GM18907 (cell line): ENCODE measurements around the gene KIRREL1.

Source experiments
- ATAC-seq: cut with Tn5 transposase; IDR thresholded peaks from one replicate; pipeline ENCODE4 v1.9.1; 2021; ENCODE audit warnings: mild to moderate bottlenecking, moderate library complexity; ENCODE audit not compliant: unreplicated experiment

KIRREL1 gene

DNA sequence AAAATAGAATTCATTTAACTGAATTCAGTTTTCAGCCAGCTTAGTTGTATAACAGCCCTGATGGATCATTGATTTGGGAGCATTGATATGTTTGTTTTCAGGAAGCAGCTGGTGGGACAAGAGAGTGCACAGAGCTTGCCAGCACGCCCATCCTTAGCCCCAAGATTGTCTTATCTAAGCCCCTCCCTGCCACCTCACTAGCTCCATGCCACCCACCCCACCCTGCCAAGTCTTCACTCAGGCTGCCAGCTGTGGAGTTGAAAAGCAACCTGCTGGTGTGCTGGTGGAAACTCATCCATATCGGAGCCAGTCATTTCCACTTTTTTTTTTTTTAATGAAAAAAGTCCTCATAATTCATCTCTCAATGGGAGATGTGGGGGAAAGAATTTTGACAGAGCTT lies 11.8 kb downstream of the KIRREL1 start:
- ATAC-seq, result no peak

DNA sequence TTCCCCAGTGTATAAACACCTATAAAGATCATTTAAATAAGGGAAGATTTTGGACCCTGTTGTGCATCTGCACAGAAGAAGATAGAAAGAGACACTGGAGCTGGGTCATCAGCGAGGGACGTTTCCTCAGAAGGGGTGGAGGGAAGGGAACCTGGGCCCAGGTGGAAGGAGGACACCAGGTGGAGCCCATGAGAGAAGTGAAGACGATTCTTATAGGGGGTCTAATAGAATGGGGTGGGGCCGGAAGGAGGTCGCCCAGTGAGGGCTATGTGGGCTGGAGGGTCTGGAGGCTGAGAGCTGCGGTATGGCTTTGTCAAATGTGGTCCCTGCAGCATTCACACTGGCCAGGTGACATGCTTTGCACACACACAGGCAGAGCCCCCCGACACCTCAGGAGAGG lies 13.7 kb downstream of the KIRREL1 start:
- no peak for ATAC-seq

DNA sequence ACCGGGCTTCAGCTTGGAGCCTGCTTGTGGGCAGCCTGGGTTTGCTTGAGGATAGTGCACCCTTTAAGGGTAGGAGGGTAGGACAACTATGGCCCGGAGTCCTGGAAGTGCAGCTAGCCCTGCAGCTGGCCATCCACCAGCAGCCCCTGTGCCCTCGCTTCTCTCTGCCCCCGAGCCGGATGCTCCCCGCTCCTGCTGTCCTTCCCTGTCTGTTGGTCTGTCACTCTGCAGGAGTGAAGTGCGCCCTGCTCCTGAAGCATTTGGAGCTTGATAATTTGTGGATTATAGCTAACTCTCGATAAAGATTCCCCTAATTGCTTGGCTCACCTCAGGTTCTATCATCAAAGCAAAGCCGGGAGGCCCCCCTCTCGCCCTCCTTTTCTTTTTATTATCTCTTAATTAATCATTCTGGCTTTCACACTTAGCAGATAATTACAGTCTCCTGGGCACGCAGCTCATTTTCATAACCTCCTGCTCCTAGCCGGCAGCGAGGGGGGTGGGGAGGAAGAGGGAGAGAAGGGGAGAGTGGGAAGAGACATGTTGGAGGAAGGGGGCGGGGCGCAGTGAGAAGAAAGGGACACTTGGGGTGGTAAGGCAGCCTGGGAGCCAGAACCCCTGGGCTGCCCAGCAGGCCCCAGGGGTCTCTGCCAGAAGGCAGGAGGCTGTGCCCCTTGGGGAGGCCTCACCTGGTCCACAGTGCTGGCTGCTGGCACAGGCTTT lies 14.4 kb downstream of the KIRREL1 start:
- no peak for ATAC-seq

DNA sequence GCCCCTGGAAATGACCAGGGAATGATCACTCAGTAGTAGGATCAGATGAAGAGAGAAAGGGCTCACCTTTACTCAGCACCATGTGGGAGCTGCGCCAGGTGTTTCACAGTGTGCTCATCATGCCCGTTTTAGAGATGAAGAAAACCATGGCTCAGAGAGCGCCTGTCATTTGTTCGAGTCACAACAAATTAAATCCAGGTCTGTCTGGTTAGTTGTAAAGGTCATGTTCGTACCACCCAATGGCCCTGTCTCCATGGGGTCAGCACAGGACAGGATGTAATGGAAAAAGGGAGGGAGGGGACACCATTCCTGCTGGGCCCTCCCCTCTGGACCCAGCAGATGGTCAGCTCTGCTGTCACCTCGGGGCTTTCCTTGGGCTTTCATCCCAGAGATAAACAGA lies 15.2 kb downstream of the KIRREL1 start:
- ATAC-seq, result no peak

DNA sequence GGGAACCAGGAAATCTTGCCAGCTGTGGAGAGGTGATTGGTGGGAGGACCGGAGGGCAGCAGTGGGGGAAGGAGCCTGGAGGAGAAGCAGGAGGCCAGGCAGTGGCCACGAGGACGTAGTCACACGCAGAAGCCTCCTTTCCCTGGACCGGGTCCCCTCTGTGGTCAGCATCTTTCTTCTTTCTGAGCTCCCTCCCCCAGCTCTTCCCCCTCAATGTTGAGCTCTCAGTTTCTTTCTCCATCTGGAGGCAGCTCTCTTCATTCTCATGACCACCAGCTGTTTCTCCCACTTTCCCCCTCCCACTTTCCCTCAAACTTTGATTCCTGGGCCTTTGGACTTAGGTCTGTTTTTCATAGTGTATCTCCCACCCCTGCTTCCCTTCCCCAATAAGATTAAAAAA lies 18.3 kb downstream of the KIRREL1 start:
- no peak for ATAC-seq

DNA sequence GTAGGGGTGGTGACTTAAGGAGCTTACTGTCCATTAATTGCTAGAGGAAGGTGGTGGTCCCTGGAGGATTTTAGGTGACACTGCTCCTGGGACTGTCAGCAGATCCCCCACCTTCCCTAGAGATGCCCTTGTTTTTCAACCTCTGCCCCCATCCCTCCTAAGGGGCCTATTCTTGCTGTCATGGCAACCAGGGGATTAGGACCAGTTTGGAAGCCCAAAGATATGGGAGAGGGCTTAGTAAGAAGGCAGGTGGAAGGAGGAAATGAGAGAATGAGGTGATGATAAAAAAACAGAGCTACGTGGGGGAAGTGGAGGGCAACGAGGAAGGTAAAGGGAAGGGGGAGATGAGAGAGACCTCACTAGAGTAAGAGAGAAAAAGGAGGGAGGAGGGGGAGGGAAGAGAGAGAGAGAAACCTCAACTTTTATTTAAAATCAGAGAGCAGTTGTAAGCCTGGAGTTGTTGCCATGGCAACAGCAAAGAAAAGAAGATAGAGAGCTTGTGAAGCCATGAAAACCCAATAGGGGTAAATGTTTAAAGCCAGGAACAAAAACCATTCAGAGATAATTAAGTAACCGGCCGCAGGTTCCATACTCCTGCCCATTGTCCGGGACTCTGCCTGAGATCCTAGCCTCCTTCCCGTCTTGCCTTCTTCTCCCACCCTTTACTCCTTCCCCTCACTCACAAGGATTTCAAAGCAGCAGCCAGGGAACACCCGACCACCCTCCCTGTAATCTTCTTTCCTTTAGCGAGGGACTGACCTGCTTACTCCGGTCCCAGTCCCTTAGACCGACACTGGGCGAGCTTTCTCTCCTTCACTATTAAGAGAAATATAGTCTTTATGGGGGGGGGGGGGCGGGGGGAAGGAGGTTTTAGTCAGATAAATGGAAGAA lies 20.6 kb downstream of the KIRREL1 start:
- no peak for ATAC-seq

DNA sequence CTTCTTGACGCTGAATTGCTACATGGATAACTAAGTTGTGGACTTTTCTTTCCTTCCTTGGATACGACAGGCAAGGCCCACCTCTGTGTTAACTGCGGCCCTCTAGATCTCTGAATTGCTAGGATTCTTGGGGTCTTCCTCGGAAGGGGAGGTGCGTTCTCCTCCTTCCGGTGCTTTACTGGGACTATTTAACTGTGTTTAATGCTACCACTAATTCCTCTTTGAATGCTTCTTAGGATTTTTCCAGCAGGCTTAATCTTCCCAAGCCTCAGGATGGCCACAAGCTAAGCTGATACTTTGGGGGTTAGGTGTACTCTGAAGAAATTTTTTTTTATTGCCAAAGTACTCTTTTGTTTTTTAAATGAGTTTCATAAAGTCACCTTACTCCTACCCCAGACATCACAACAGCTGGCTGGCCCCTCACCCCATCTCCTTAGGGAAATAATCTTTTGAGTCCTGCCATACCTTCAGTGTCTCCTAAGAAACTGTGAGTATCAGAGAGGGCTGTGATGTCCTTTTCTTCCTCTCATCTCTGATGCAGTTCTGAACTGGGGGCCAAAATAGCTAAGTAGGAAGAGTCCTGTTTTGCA lies 21.4 kb downstream of the KIRREL1 start:
- ATAC-seq, result no peak

DNA sequence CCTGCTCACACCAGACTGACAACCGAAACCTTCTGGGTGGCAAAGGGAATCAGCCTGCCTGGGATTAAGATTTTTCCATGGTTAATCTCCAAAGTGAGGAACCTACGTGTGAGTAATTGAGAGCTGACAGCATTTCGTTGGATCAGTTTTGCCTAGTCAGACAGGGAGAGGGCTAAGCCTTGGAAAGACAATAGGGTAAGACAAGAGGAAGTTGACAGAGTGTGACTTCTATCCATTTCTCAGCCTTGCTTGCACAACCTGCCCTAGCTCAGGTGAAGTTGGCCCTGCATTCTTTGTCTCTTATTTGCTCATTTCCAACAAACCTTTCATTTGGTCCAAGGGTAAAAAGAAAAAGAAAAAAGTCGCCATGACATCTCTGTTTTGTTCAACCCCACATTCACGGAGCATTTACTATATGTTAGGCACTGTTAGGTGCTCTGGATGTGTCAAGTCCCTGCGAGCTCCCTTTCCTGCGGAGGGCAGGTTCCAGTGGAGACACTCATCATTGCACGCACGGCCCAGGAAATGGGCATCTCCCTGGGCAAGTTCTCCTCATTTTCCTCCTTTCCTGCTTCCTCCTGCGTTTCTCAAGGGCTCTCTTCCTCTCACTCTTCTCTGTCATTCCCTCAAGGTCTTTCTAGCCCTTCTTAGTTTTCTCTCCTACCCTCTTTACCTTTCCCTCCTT lies 23.3 kb downstream of the KIRREL1 start:
- ATAC-seq, result no peak

DNA sequence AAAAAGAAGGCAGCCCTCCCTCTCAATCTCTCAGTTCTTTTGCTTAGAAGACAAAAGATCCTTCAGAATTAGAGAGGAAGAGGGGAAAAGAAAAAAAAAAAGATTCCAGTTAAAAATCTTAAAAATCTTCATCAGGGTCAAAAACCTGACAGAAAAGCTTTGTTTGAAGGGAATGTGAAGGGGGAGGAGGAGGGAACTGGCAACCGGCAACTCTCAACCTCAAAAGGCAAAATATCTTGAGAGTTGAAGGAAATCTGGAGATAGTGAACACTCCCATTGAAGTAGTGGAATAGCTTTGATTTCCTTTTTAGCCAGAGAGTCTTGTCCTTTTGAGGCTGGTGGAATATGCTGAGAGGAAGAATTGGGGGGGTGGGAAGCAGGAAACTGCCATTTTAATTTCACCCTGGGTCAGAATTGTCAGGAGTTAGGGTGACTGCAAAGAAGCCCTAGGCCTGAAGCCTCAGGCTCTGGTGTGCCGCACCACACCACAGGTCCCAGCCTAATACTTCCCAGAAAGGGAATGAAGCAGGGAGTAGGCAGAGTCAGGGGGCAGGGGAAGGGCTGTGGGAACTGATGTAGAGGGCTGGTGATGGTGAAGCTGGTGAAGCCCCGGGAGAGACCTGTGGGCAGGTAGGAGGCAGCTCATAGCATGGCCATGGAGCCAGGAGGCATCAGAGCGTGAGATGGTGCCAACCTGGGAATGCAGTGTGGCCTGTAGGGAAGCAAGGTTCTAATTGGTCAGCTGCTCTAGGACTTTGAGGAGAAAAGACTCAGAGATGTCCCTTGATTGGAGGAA lies 24.6 kb downstream of the KIRREL1 start:
- ATAC-seq, result no peak

DNA sequence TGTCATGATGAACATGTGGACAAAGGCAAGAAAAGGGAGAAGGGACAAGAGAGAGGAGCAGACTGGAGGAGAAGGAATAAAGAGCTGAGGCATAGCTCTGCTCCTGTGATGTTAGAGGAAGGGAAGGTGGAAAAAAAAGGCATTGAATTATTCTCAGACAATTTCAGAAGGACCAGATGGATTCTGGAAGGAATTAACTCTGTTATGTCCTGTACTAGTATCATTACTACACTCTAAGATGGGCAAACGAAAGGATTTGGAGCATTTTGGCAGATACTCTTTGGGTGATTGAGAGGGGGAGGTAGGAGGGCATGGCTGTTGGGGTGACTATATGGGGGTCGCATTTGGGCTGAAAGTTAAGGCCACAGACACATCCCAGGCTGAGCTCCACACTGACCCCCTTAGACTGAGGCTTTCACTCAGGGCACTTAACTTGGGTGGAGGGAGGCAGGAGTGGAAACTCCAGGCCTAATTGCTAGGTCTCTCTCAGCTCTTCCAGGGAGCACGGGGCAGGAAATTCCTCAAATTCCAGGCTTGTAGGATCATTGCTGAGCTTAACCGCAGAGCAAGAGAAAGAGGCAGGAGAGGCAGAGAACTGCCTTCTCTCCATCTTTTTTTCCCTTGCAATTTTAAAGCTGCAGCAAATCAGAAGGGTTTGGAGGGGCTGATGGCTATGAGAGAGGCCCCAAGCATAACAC lies 25.9 kb downstream of the KIRREL1 start:
- no peak for ATAC-seq

DNA sequence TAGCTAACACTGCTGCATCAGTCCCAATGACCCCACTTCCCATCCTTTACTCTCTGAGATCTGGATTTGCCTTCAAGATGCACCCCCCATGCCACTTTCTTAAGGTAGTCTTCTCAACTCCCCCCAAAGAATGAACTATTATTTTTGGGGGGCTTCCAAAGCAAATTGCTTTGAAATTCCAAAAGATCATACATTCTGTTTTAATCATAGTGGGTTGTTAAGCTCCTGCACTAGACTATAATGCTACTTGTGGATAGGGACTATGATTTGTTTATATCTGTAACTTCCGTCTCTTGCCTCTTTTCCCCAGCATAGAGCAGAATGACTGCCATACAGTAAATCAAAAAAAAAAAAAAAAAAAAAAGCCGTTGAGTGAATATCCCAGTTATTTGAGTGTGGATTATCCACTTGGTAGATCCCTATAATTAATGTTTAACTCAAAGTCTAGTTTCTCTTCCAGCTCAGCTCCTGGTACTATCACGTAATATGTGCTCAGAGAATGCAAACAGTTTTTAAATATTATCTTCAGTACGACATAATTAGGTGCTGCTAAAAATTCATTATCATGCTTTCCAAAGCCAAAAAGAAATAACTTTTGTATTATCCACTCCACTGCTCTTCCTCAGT lies 26.9 kb downstream of the KIRREL1 start:
- ATAC-seq, result no peak

DNA sequence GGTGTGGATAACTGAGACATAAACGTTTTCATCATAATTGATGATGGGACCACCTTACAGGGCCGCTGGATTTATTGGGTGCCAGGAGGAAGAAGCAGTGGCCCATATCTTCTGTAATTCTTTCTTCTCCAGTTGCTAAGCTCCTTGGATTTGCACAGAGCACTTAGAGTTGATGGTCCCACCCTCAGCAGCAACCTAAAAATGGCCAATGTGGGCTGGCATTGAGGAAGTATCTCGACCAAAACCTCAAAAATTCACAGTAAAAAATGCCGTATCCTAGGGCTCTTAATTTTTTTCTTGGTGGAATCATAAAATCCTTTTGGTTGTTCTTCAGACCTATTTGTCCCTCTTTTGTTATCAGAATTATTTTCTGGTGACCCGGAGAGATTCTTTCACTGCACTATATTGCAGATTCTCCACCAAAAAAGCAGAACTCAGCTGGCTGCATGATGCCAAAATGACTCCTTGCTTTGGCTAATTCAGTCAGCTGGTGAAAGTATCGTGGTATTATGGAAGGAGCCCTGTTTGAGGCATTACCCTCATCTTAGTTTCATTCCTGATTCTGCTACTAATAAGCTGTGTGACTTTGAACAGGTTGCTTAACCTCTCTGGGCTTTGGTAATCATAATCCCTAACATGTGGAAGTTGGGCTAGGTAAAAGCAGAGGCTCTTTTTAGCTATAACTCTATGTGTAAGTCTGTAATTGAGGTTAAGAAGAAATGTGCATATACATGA lies 27.6 kb downstream of the KIRREL1 start:
- no peak for ATAC-seq

DNA sequence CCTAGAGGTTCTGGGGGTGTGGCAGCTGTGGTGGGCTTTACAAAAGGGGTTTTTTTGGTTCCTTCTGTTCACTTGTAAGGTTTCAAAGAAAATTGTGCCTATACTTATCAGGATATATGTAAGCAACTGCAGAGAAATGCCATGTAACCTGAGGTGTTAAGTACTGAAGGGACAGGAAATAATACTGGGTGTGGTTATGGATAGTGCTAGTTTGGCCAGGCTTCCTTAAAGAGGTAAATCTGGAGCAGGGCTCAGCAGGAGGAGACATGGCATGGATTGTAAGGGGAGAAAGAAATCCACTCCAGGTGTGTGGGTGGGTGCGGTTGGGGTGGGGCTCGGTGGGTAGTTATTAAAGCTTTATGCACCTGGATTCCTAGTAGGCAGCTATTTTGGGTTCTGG lies 28.3 kb downstream of the KIRREL1 start:
- no peak for ATAC-seq

DNA sequence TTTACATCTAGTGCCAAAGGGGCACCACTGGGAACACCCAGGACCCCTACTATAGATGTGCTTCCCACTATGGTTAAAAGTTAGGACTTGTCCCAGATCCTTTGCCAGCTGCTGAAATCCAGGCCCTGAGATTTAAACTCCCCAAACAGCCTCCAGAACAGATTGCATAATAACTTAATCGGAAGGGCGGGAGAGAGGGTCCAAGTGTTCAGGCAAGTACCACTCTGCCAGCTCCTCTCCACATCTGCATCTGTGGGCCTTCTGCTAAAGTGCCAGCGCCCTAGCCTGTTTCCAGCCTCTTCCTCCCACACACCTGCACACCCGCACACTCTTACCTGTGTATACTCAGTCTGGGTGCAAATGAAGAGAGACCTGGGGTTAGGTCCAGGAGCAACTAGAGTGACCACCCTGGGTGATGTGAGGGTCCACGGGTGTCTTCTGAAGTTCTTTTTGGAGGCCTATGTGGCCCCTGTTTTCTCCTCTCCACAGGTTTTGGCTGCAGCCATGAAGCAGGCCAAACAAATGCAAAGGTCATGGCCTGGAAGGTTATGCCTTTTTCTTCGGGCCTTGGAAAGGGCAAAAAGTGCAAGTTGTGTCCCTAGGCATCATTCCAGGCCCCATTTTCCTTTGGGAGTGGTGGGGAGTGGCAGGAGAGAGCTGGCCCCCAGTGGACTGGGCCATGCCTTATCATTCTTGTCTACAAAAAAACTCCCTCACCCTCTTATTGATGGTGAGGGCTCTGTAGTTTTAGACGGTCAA lies 29.3 kb downstream of the KIRREL1 start:
- no peak for ATAC-seq

DNA sequence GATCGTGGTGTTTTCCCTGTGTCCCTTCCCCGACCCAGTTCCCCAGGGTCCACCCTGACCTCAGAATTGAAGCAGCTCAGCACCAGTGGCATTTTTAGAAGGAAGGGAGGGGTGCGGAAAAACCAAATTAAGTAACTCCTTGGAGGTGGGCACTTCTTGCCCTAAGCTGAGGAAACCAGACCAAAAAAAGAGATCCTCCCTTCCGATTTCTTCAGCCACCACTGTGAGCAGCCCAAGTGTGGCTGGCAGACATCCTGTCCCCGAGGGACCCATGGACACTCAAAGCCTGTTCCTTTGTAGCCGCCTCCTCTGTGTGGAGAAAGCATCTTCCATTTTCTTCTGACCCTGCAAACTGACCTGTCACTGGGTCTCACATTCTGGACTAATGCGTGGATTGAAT lies 31.3 kb downstream of the KIRREL1 start:
- ATAC-seq, result no peak

DNA sequence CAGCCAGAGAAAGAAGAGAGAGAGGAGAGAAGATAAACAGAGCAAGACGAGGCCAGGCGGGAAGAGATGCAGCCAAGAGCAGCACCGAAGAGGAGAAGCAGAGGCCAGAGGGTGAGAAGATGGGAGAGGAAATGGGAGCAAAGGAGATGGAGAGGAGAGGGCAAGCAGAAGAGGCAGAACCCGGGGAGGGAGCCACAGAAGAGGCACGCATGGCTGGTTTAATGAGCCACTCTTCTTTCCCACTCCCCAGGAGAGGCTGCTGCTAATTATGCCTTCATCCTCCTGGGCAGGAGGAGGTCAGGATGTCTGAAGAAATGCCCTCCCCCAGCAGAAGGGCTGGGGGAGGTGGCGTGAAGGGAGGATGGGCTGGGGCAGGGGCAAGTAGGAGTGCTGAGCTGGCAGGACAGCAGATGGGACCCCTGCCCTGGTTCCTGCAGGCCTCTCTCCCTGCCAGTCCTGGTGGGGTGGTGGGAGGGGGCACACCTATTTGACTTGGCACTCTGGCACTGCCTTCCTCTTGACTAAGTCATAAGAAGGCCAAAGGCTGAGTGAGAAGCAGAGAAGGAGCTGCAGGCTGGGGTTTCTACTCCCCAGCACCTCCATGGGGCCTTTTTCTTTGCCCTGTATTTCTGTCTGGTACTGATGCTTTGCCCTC lies 32.3 kb downstream of the KIRREL1 start:
- ATAC-seq, result no peak

DNA sequence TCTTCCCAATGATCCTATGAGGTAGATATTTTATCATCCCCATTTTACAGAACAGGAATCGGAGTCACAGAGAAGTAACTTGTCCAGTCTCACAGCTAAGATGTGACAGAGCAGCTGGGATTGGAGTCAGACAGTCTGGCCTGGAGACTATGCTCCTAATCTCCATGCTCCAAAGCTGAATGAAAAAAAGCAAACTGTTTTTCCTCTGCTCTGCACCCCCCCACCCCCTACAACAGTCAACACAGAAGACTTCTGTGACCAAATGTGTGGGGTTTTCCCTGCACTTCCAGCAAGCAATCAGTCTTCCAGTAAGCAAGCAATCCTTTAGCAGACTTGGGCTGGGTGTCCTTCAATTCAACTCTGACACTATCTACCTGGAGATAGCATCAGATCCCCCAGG lies 33.2 kb downstream of the KIRREL1 start:
- no peak for ATAC-seq

DNA sequence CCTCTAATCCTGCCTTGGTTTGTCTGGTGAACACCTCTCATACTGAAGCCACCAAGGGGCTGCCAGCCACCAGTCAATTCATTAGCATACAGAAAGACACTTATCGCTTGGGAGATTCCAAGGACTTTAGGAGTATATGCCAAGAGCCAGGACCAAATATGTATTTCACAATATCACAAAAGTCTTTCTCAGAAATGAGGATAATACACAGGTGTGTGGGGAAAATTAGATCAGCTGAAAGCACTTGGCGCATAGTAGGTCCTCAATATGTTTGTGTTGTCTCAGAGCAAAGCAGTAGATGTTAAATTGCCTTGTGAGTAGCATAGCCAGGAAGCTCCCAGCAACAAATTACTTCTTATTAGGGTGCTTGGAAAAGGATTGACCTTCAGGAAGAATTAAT lies 34.1 kb downstream of the KIRREL1 start:
- no peak for ATAC-seq
